ENCODE results near the gene COL15A1. TPM values are rescaled to one million over a fixed set of nuclear protein-coding genes. Genes with fewer than 3 reads are reported as not detected.

COL15A1 gene
- polyA plus RNA-seq, 1 donor (not counting 4 experiments of a cell fraction or from before 2014, with no cell fraction given) = not detected

GRCh38 chr9:98992107-98992884 is 48.6 kb downstream of the COL15A1 start:
- dilution Hi-C loops (cut with MboI; ENCODE audit: extremely low pct_ligation_motif_present, low sequenced_read_pairs) = no loop called here
- FAIRE-seq (no peak), DNase-seq (ENCODE audit: low read depth, low spot score) (no peak)
- H3K36me3 ChIP-seq (ENCODE audit: control insufficient read depth in 2 of 2, extremely low read depth in 1 of 2, insufficient read depth in 2 of 2, low read length in 2 of 2) = no peaks in the 10 kb centered on the region
- no peak overlapping the region for H3K4me2 ChIP-seq (ENCODE audit: control insufficient read depth, extremely low read depth, insufficient read depth, low read depth, low read length)
- H3K27ac ChIP-seq (ENCODE audit: control insufficient read depth, insufficient read depth, low read length) = no peak overlapping the region
- H3K9me3 ChIP-seq (ENCODE audit: control insufficient read depth, low read depth, low read length) = no peaks in the 10 kb centered on the region
- H3K4me1 ChIP-seq (ENCODE audit: control insufficient read depth, extremely low read depth, insufficient read depth, low read length) = peaks cover 2% of the 10 kb centered on the region
- TF ChIP-seq CTCF (optimal IDR thresholded peaks at IDR 0.05 in 1 of 3, IDR thresholded peaks at IDR 0.05 in 1 of 3, conservative IDR thresholded peaks at IDR 0.05 in 1 of 3; ENCODE audit: extremely low read depth in 1 of 3, insufficient read depth in 2 of 3, low read length in 3 of 3) = no peak
- no peak for TF ChIP-seq EZH2 (IDR thresholded peaks at IDR 0.05; ENCODE audit: low read length)
- H3K9ac ChIP-seq (ENCODE audit: control insufficient read depth, extremely low read depth, insufficient read depth, low read length) = no peak overlapping the region
- H4K20me1 ChIP-seq (ENCODE audit: control insufficient read depth, extremely low read depth, insufficient read depth, low read length) = no peaks in the 10 kb centered on the region
- peaks cover 32% of the 10 kb centered on the region for H3K27me3 ChIP-seq (ENCODE audit: control insufficient read depth, extremely low read depth, insufficient read depth, low read length)
- H3K9me1 ChIP-seq (ENCODE audit: control insufficient read depth, extremely low read depth, insufficient read depth, low read length) = no peaks in the 10 kb centered on the region
- H3K79me2 ChIP-seq (ENCODE audit: control insufficient read depth, insufficient read depth, low read length) = no peaks in the 10 kb centered on the region
- no peak overlapping the region for H3K4me3 ChIP-seq (ENCODE audit: control insufficient read depth in 2 of 3, extremely low read depth in 1 of 3, insufficient read depth in 2 of 3, low read depth in 1 of 3, low read length in 3 of 3)
- no peak overlapping the region for H2AFZ ChIP-seq (ENCODE audit: control insufficient read depth, low read length)

- H3K36me3 ChIP-seq (ENCODE audit: control insufficient read depth in 2 of 2, extremely low read depth in 1 of 2, insufficient read depth in 2 of 2, low read length in 2 of 2) = no peaks in the 10 kb centered on the region
- no peak overlapping the region for H2AFZ ChIP-seq (ENCODE audit: control insufficient read depth, low read length)
- H3K9me3 ChIP-seq (ENCODE audit: control insufficient read depth, low read depth, low read length) = no peaks in the 10 kb centered on the region
- no peaks in the 10 kb centered on the region for H3K79me2 ChIP-seq (ENCODE audit: control insufficient read depth, insufficient read depth, low read length)
- peaks cover 37% of the 10 kb centered on the region for H3K27me3 ChIP-seq (ENCODE audit: control insufficient read depth, extremely low read depth, insufficient read depth, low read length)
- no peak for TF ChIP-seq EZH2 (IDR thresholded peaks at IDR 0.05; ENCODE audit: low read length)
- no peak for TF ChIP-seq CTCF (optimal IDR thresholded peaks at IDR 0.05 in 1 of 3, IDR thresholded peaks at IDR 0.05 in 1 of 3, conservative IDR thresholded peaks at IDR 0.05 in 1 of 3; ENCODE audit: extremely low read depth in 1 of 3, insufficient read depth in 2 of 3, low read length in 3 of 3)
- peaks cover 2% of the 10 kb centered on the region for H3K4me1 ChIP-seq (ENCODE audit: control insufficient read depth, extremely low read depth, insufficient read depth, low read length)
- dilution Hi-C loops (cut with MboI; ENCODE audit: extremely low pct_ligation_motif_present, low sequenced_read_pairs) = no loop called here
- H3K9me1 ChIP-seq (ENCODE audit: control insufficient read depth, extremely low read depth, insufficient read depth, low read length) = no peaks in the 10 kb centered on the region
- no peak overlapping the region for H3K4me3 ChIP-seq (ENCODE audit: control insufficient read depth in 2 of 3, extremely low read depth in 1 of 3, insufficient read depth in 2 of 3, low read depth in 1 of 3, low read length in 3 of 3)
- no peaks in the 10 kb centered on the region for H4K20me1 ChIP-seq (ENCODE audit: control insufficient read depth, extremely low read depth, insufficient read depth, low read length)
- FAIRE-seq (no peak), DNase-seq (ENCODE audit: low read depth, low spot score) (no peak)
- no peak overlapping the region for H3K4me2 ChIP-seq (ENCODE audit: control insufficient read depth, extremely low read depth, insufficient read depth, low read depth, low read length)
- no peak overlapping the region for H3K27ac ChIP-seq (ENCODE audit: control insufficient read depth, insufficient read depth, low read length)
- H3K9ac ChIP-seq (ENCODE audit: control insufficient read depth, extremely low read depth, insufficient read depth, low read length) = no peak overlapping the region
Measured at GRCh38 chr9:98992885-98993569, 49.3 kb downstream of the COL15A1 start.
